Measurements from ENCODE around the gene MAP3K3.
"Not testable (repeated sequence)": the region's sequence is repeated elsewhere in the genome, so short reads cannot be mapped to it uniquely, and the experiment has no call there.

Gene MAP3K3

GRCh38 chr17:63718988-63719387, 96.8 kb downstream of the MAP3K3 start:
- Histone ChIP-seq H3K4me3 (ENCODE audit: low read length, poor library complexity, severe bottlenecking) (no peak overlapping the region), H3K36me3 (ENCODE audit: insufficient read depth, low read length) (no peaks in the 10 kb centered on the region), H2AFZ (ENCODE audit: low read length) (no peak overlapping the region), H3F3A (ENCODE audit: low read depth) (no peaks in the 10 kb centered on the region), H4K20me1 (ENCODE audit: insufficient read depth, low read length, poor library complexity, severe bottlenecking) (no peaks in the 10 kb centered on the region), H3K4me2 (ENCODE audit: low read depth, low read length, poor library complexity, severe bottlenecking) (no peak overlapping the region), H3K9me2 (replicated peaks; ENCODE audit: low read depth, low read length) (no peaks in the 10 kb centered on the region), H3K79me2 (ENCODE audit: insufficient read depth, low read length) (no peaks in the 10 kb centered on the region), H3K9ac (ENCODE audit: low read depth, low read length, poor library complexity, severe bottlenecking) (no peak overlapping the region), H3K9me3 (ENCODE audit: insufficient read depth, low read depth, low read length) (no peaks in the 10 kb centered on the region), H3K4me1 (ENCODE audit: insufficient read depth, low read length, poor library complexity, severe bottlenecking) (no peaks in the 10 kb centered on the region), H3K27me3 (ENCODE audit: insufficient read depth, low read length, poor library complexity, severe bottlenecking) (no peaks in the 10 kb centered on the region)
- TF ChIP-seq EZH2phosphoT487 (IDR thresholded peaks at IDR 0.05; ENCODE audit: borderline replicate concordance): no peak
- no peak for TF ChIP-seq CTCF (conservative IDR thresholded peaks at IDR 0.05; ENCODE audit: low read length)

GRCh38 chr17:63720194-63720593, 98.0 kb downstream of the MAP3K3 start:
- H3K9ac ChIP-seq (ENCODE audit: low read depth, low read length, poor library complexity, severe bottlenecking); H3K4me2 ChIP-seq (ENCODE audit: low read depth, low read length, poor library complexity, severe bottlenecking); H4K20me1 ChIP-seq (ENCODE audit: insufficient read depth, low read length, poor library complexity, severe bottlenecking); H3K9me2 ChIP-seq (replicated peaks; ENCODE audit: low read depth, low read length); H2AFZ ChIP-seq (ENCODE audit: low read length); H3K79me2 ChIP-seq (ENCODE audit: insufficient read depth, low read length); H3K4me3 ChIP-seq (ENCODE audit: low read length, poor library complexity, severe bottlenecking); H3F3A ChIP-seq (ENCODE audit: low read depth); H3K36me3 ChIP-seq (ENCODE audit: insufficient read depth, low read length); H3K27me3 ChIP-seq (ENCODE audit: insufficient read depth, low read length, poor library complexity, severe bottlenecking); H3K4me1 ChIP-seq (ENCODE audit: insufficient read depth, low read length, poor library complexity, severe bottlenecking); H3K9me3 ChIP-seq (ENCODE audit: insufficient read depth, low read depth, low read length): not testable (repeated sequence)

GRCh38 chr17:63722403-63722802, 100.2 kb downstream of the MAP3K3 start:
- no peak overlapping the region for H3K9ac ChIP-seq (ENCODE audit: low read depth, low read length, poor library complexity, severe bottlenecking)
- H3F3A ChIP-seq (ENCODE audit: low read depth): no peaks in the 10 kb centered on the region
- no peak overlapping the region for H3K4me2 ChIP-seq (ENCODE audit: low read depth, low read length, poor library complexity, severe bottlenecking)
- no peaks in the 10 kb centered on the region for H3K9me3 ChIP-seq (ENCODE audit: insufficient read depth, low read depth, low read length)
- H3K36me3 ChIP-seq (ENCODE audit: insufficient read depth, low read length): no peaks in the 10 kb centered on the region
- no peaks in the 10 kb centered on the region for H3K4me1 ChIP-seq (ENCODE audit: insufficient read depth, low read length, poor library complexity, severe bottlenecking)
- TF ChIP-seq CTCF (conservative IDR thresholded peaks at IDR 0.05; ENCODE audit: low read length) (no peak), EZH2phosphoT487 (IDR thresholded peaks at IDR 0.05; ENCODE audit: borderline replicate concordance) (no peak)
- H3K4me3 ChIP-seq (ENCODE audit: low read length, poor library complexity, severe bottlenecking): no peak overlapping the region
- no peak overlapping the region for H2AFZ ChIP-seq (ENCODE audit: low read length)
- no peaks in the 10 kb centered on the region for H3K27me3 ChIP-seq (ENCODE audit: insufficient read depth, low read length, poor library complexity, severe bottlenecking)
- no peaks in the 10 kb centered on the region for H3K79me2 ChIP-seq (ENCODE audit: insufficient read depth, low read length)
- no peaks in the 10 kb centered on the region for H4K20me1 ChIP-seq (ENCODE audit: insufficient read depth, low read length, poor library complexity, severe bottlenecking)
- H3K9me2 ChIP-seq (replicated peaks; ENCODE audit: low read depth, low read length): no peaks in the 10 kb centered on the region

- TF ChIP-seq CTCF (conservative IDR thresholded peaks at IDR 0.05; ENCODE audit: low read length) (no peak), EZH2phosphoT487 (IDR thresholded peaks at IDR 0.05; ENCODE audit: borderline replicate concordance) (no peak)
- Histone ChIP-seq H3F3A (ENCODE audit: low read depth) (no peaks in the 10 kb centered on the region), H3K9me2 (replicated peaks; ENCODE audit: low read depth, low read length) (no peaks in the 10 kb centered on the region), H3K79me2 (ENCODE audit: insufficient read depth, low read length) (peaks cover 12% of the 10 kb centered on the region), H4K20me1 (ENCODE audit: insufficient read depth, low read length, poor library complexity, severe bottlenecking) (no peaks in the 10 kb centered on the region), H3K36me3 (ENCODE audit: insufficient read depth, low read length) (no peaks in the 10 kb centered on the region), H2AFZ (ENCODE audit: low read length) (no peak overlapping the region), H3K27me3 (ENCODE audit: insufficient read depth, low read length, poor library complexity, severe bottlenecking) (no peaks in the 10 kb centered on the region), H3K9ac (ENCODE audit: low read depth, low read length, poor library complexity, severe bottlenecking) (no peak overlapping the region), H3K9me3 (ENCODE audit: insufficient read depth, low read depth, low read length) (no peaks in the 10 kb centered on the region), H3K4me2 (ENCODE audit: low read depth, low read length, poor library complexity, severe bottlenecking) (no peak overlapping the region), H3K4me3 (ENCODE audit: low read length, poor library complexity, severe bottlenecking) (no peak overlapping the region), H3K4me1 (ENCODE audit: insufficient read depth, low read length, poor library complexity, severe bottlenecking) (peaks cover 3% of the 10 kb centered on the region)
Measured at GRCh38 chr17:63735691-63736090, 113.5 kb downstream of the MAP3K3 start.

All from Loucy (cell line).